ENCODE data around the gene PHF12. TPM values are rescaled to one million over a fixed set of nuclear protein-coding genes. Genes with fewer than 3 reads are reported as not detected.

The PHF12 gene
- total and polyA plus RNA-seq, 2 experiments from 2014 or later = 19.7 to 41.0 TPM

- Histone ChIP-seq H3K27ac (ENCODE audit: low read depth) (no peak overlapping the region), H3K4me3 (0 out of 2 replicates have a peak overlapping the region, but pooled peaks have one; percentile 31), H3K36me3 (ENCODE audit: insufficient read depth) (no peaks in the 10 kb centered on the region), H4K20me1 (replicated peaks; ENCODE audit: insufficient read depth) (no peaks in the 10 kb centered on the region), H3K27me3 (ENCODE audit: insufficient read depth) (no peaks in the 10 kb centered on the region), H2AFZ (peak overlapping the region; percentile 43; the same call in 1 of the 2 replicates), H3K4me2 (peak overlapping the region; percentile 68), H3F3A (replicated peaks; ENCODE audit: low read depth) (peaks cover 21% of the 10 kb centered on the region; the same call in 1 of the 2 replicates), H3K9me2 (ENCODE audit: insufficient read depth) (no peaks in the 10 kb centered on the region), H3K79me2 (replicated peaks; ENCODE audit: insufficient read depth) (no peaks in the 10 kb centered on the region), H3K4me1 (ENCODE audit: insufficient read depth) (peaks cover 35% of the 10 kb centered on the region)
- ATAC-seq (no peak), DNase-seq (ENCODE audit: low spot score) (peak; percentile 58)
- Mint-ChIP-seq H3K4me3 (no peak overlapping the region), H3K36me3 (ENCODE audit: low read depth) (no peaks in the 10 kb centered on the region; the same call in 2 of the 3 replicates), H3K4me1 (peaks cover 43% of the 10 kb centered on the region), H3K9me3 (no peaks in the 10 kb centered on the region), H3K27ac (no peak overlapping the region), H3K27me3 (ENCODE audit: insufficient read depth, low read depth, poor library complexity) (peaks cover 8% of the 10 kb centered on the region)
- TF ChIP-seq, protein P1, sequence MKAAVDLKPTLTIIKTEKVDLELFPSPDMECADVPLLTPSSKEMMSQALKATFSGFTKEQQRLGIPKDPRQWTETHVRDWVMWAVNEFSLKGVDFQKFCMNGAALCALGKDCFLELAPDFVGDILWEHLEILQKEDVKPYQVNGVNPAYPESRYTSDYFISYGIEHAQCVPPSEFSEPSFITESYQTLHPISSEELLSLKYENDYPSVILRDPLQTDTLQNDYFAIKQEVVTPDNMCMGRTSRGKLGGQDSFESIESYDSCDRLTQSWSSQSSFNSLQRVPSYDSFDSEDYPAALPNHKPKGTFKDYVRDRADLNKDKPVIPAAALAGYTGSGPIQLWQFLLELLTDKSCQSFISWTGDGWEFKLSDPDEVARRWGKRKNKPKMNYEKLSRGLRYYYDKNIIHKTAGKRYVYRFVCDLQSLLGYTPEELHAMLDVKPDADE (IDR thresholded peaks at IDR 0.05) = no peak
- TF ChIP-seq, protein P2, sequence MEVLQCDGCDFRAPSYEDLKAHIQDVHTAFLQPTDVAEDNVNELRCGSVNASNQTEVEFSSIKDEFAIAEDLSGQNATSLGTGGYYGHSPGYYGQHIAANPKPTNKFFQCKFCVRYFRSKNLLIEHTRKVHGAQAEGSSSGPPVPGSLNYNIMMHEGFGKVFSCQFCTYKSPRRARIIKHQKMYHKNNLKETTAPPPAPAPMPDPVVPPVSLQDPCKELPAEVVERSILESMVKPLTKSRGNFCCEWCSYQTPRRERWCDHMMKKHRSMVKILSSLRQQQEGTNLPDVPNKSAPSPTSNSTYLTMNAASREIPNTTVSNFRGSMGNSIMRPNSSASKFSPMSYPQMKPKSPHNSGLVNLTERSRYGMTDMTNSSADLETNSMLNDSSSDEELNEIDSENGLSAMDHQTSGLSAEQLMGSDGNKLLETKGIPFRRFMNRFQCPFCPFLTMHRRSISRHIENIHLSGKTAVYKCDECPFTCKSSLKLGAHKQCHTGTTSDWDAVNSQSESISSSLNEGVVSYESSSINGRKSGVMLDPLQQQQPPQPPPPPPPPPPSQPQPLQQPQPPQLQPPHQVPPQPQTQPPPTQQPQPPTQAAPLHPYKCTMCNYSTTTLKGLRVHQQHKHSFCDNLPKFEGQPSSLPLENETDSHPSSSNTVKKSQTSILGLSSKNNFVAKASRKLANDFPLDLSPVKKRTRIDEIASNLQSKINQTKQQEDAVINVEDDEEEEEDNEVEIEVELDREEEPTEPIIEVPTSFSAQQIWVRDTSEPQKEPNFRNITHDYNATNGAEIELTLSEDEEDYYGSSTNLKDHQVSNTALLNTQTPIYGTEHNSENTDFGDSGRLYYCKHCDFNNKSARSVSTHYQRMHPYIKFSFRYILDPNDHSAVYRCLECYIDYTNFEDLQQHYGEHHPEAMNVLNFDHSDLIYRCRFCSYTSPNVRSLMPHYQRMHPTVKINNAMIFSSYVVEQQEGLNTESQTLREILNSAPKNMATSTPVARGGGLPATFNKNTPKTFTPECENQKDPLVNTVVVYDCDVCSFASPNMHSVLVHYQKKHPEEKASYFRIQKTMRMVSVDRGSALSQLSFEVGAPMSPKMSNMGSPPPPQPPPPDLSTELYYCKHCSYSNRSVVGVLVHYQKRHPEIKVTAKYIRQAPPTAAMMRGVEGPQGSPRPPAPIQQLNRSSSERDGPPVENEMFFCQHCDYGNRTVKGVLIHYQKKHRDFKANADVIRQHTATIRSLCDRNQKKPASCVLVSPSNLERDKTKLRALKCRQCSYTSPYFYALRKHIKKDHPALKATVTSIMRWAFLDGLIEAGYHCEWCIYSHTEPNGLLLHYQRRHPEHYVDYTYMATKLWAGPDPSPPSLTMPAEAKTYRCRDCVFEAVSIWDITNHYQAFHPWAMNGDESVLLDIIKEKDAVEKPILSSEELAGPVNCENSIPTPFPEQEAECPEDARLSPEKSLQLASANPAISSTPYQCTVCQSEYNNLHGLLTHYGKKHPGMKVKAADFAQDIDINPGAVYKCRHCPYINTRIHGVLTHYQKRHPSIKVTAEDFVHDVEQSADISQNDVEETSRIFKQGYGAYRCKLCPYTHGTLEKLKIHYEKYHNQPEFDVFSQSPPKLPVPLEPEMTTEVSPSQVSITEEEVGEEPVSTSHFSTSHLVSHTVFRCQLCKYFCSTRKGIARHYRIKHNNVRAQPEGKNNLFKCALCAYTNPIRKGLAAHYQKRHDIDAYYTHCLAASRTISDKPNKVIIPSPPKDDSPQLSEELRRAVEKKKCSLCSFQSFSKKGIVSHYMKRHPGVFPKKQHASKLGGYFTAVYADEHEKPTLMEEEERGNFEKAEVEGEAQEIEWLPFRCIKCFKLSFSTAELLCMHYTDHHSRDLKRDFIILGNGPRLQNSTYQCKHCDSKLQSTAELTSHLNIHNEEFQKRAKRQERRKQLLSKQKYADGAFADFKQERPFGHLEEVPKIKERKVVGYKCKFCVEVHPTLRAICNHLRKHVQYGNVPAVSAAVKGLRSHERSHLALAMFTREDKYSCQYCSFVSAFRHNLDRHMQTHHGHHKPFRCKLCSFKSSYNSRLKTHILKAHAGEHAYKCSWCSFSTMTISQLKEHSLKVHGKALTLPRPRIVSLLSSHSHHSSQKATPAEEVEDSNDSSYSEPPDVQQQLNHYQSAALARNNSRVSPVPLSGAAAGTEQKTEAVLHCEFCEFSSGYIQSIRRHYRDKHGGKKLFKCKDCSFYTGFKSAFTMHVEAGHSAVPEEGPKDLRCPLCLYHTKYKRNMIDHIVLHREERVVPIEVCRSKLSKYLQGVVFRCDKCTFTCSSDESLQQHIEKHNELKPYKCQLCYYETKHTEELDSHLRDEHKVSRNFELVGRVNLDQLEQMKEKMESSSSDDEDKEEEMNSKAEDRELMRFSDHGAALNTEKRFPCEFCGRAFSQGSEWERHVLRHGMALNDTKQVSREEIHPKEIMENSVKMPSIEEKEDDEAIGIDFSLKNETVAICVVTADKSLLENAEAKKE (CRISPR knock-in tag; IDR thresholded peaks at IDR 0.05) = no peak
- TF ChIP-seq ZNF114 (CRISPR knock-in tag; IDR thresholded peaks at IDR 0.05) (no peak), NANOG (IDR thresholded peaks at IDR 0.05; ENCODE audit: borderline replicate concordance) (no peak), ZNF331 (CRISPR knock-in tag; IDR thresholded peaks at IDR 0.05; ENCODE audit: low read depth) (no peak), EZH2 (IDR thresholded peaks at IDR 0.05; ENCODE audit: low read depth, unreplicated experiment) (no peak), STAT1 (IDR thresholded peaks at IDR 0.05; ENCODE audit: unreplicated experiment) (no peak), CTCF (conservative IDR thresholded peaks at IDR 0.05; ENCODE audit: low read depth in 2 of 2) (no peak), EZH2phosphoT487 (IDR thresholded peaks at IDR 0.05; ENCODE audit: unreplicated experiment) (no peak), REST (IDR thresholded peaks at IDR 0.05; ENCODE audit: unreplicated experiment) (no peak)
Measured at GRCh38 chr17:28967221-28968135, 16.2 kb upstream of the PHF12 start.

All from GM23338 (cell line).